Measurements from ENCODE around the gene GTF3C1.

The GTF3C1 gene

GRCh38 chr16:27498031-27498825 lies 51.5 kb downstream of the GTF3C1 start:
- no peak for DNase-seq (ENCODE audit: insufficient read length, low spot score)
- FAIRE-seq: no peak
- no peak for TF ChIP-seq POU2F2 (IDR thresholded peaks at IDR 0.05; ENCODE audit: low read depth, low read length)
- no peak for TF ChIP-seq TAF1 (IDR thresholded peaks at IDR 0.05; ENCODE audit: low read depth, low read length)

GRCh38 chr16:27495191-27495590 lies 54.5 kb downstream of the GTF3C1 start:
- DNase-seq (ENCODE audit: insufficient read length, low spot score) (no peak), FAIRE-seq (no peak)
- TF ChIP-seq TAF1 (IDR thresholded peaks at IDR 0.05; ENCODE audit: low read depth, low read length): no peak
- TF ChIP-seq POLR2AphosphoS5 (IDR thresholded peaks at IDR 0.05; ENCODE audit: low read depth, low read length): no peak
- no peak for TF ChIP-seq POLR2A (IDR thresholded peaks at IDR 0.05; ENCODE audit: low read depth, low read length)
- no peak for TF ChIP-seq SPI1 (IDR thresholded peaks at IDR 0.05; ENCODE audit: low read depth, low read length)
- no peak for TF ChIP-seq PAX5 (IDR thresholded peaks at IDR 0.05; ENCODE audit: insufficient read depth, low read length, severe bottlenecking)
- no peak for TF ChIP-seq POU2F2 (IDR thresholded peaks at IDR 0.05; ENCODE audit: low read depth, low read length)

- FAIRE-seq (no peak), DNase-seq (ENCODE audit: insufficient read length, low spot score) (no peak)
- TF ChIP-seq TAF1 (IDR thresholded peaks at IDR 0.05; ENCODE audit: low read depth, low read length) (no peak), PAX5 (IDR thresholded peaks at IDR 0.05; ENCODE audit: insufficient read depth, low read length, severe bottlenecking) (no peak), POU2F2 (IDR thresholded peaks at IDR 0.05; ENCODE audit: low read depth, low read length) (no peak), SPI1 (IDR thresholded peaks at IDR 0.05; ENCODE audit: low read depth, low read length) (no peak), POLR2AphosphoS5 (IDR thresholded peaks at IDR 0.05; ENCODE audit: low read depth, low read length) (no peak), POLR2A (IDR thresholded peaks at IDR 0.05; ENCODE audit: low read depth, low read length) (no peak)
Observed at GRCh38 chr16:27492588-27492979, 57.1 kb downstream of the GTF3C1 start.

GRCh38 chr16:27491894-27492587 lies 57.7 kb downstream of the GTF3C1 start:
- FAIRE-seq: no peak
- TF ChIP-seq POLR2AphosphoS5 (IDR thresholded peaks at IDR 0.05; ENCODE audit: low read depth, low read length): no peak
- no peak for TF ChIP-seq SPI1 (IDR thresholded peaks at IDR 0.05; ENCODE audit: low read depth, low read length)
- DNase-seq (ENCODE audit: insufficient read length, low spot score): no peak

GRCh38 chr16:27489906-27490305 lies 59.8 kb downstream of the GTF3C1 start:
- DNase-seq (ENCODE audit: insufficient read length, low spot score) (no peak), FAIRE-seq (no peak)
- TF ChIP-seq SPI1 (IDR thresholded peaks at IDR 0.05; ENCODE audit: low read depth, low read length) (no peak), POLR2AphosphoS5 (IDR thresholded peaks at IDR 0.05; ENCODE audit: low read depth, low read length) (no peak), PAX5 (IDR thresholded peaks at IDR 0.05; ENCODE audit: insufficient read depth, low read length, severe bottlenecking) (no peak), TAF1 (IDR thresholded peaks at IDR 0.05; ENCODE audit: low read depth, low read length) (no peak), POU2F2 (IDR thresholded peaks at IDR 0.05; ENCODE audit: low read depth, low read length) (no peak), POLR2A (IDR thresholded peaks at IDR 0.05; ENCODE audit: low read depth, low read length) (no peak)

GRCh38 chr16:27489421-27489820 lies 60.3 kb downstream of the GTF3C1 start:
- FAIRE-seq (no peak), DNase-seq (ENCODE audit: insufficient read length, low spot score) (no peak)
- TF ChIP-seq TAF1 (IDR thresholded peaks at IDR 0.05; ENCODE audit: low read depth, low read length) (no peak), POLR2A (IDR thresholded peaks at IDR 0.05; ENCODE audit: low read depth, low read length) (no peak), POLR2AphosphoS5 (IDR thresholded peaks at IDR 0.05; ENCODE audit: low read depth, low read length) (no peak), SPI1 (IDR thresholded peaks at IDR 0.05; ENCODE audit: low read depth, low read length) (no peak), POU2F2 (IDR thresholded peaks at IDR 0.05; ENCODE audit: low read depth, low read length) (no peak), PAX5 (IDR thresholded peaks at IDR 0.05; ENCODE audit: insufficient read depth, low read length, severe bottlenecking) (no peak)

GRCh38 chr16:27486760-27487159 lies 63.0 kb downstream of the GTF3C1 start:
- FAIRE-seq: no peak
- DNase-seq (ENCODE audit: insufficient read length, low spot score): no peak
- TF ChIP-seq POLR2A (IDR thresholded peaks at IDR 0.05; ENCODE audit: low read depth, low read length) (no peak), POLR2AphosphoS5 (IDR thresholded peaks at IDR 0.05; ENCODE audit: low read depth, low read length) (no peak), SPI1 (IDR thresholded peaks at IDR 0.05; ENCODE audit: low read depth, low read length) (no peak), TAF1 (IDR thresholded peaks at IDR 0.05; ENCODE audit: low read depth, low read length) (no peak), POU2F2 (IDR thresholded peaks at IDR 0.05; ENCODE audit: low read depth, low read length) (no peak), PAX5 (IDR thresholded peaks at IDR 0.05; ENCODE audit: insufficient read depth, low read length, severe bottlenecking) (no peak)

- FAIRE-seq (no peak), DNase-seq (ENCODE audit: insufficient read length, low spot score) (no peak)
- TF ChIP-seq POLR2A (IDR thresholded peaks at IDR 0.05; ENCODE audit: low read depth, low read length) (no peak), TAF1 (IDR thresholded peaks at IDR 0.05; ENCODE audit: low read depth, low read length) (no peak), PAX5 (IDR thresholded peaks at IDR 0.05; ENCODE audit: insufficient read depth, low read length, severe bottlenecking) (no peak), SPI1 (IDR thresholded peaks at IDR 0.05; ENCODE audit: low read depth, low read length) (no peak), POU2F2 (IDR thresholded peaks at IDR 0.05; ENCODE audit: low read depth, low read length) (no peak)
Observed at GRCh38 chr16:27486344-27486743, 63.4 kb downstream of the GTF3C1 start.

GRCh38 chr16:27485811-27486210 lies 63.9 kb downstream of the GTF3C1 start:
- FAIRE-seq: no peak
- TF ChIP-seq SPI1 (IDR thresholded peaks at IDR 0.05; ENCODE audit: low read depth, low read length) (no peak), POU2F2 (IDR thresholded peaks at IDR 0.05; ENCODE audit: low read depth, low read length) (no peak), POLR2AphosphoS5 (IDR thresholded peaks at IDR 0.05; ENCODE audit: low read depth, low read length) (no peak), POLR2A (IDR thresholded peaks at IDR 0.05; ENCODE audit: low read depth, low read length) (no peak), PAX5 (IDR thresholded peaks at IDR 0.05; ENCODE audit: insufficient read depth, low read length, severe bottlenecking) (no peak), TAF1 (IDR thresholded peaks at IDR 0.05; ENCODE audit: low read depth, low read length) (no peak)

GRCh38 chr16:27485126-27485525 lies 64.6 kb downstream of the GTF3C1 start:
- TF ChIP-seq POLR2A (IDR thresholded peaks at IDR 0.05; ENCODE audit: low read depth, low read length): no peak
- TF ChIP-seq POLR2AphosphoS5 (IDR thresholded peaks at IDR 0.05; ENCODE audit: low read depth, low read length): no peak
- no peak for TF ChIP-seq PAX5 (IDR thresholded peaks at IDR 0.05; ENCODE audit: insufficient read depth, low read length, severe bottlenecking)
- no peak for TF ChIP-seq SPI1 (IDR thresholded peaks at IDR 0.05; ENCODE audit: low read depth, low read length)
- TF ChIP-seq TAF1 (IDR thresholded peaks at IDR 0.05; ENCODE audit: low read depth, low read length): no peak
- no peak for TF ChIP-seq POU2F2 (IDR thresholded peaks at IDR 0.05; ENCODE audit: low read depth, low read length)
- no peak for FAIRE-seq
- DNase-seq (ENCODE audit: insufficient read length, low spot score): no peak

More at GRCh38 chr16:27485811-27486210, 63.9 kb downstream of the GTF3C1 start:
- DNase-seq (ENCODE audit: insufficient read length, low spot score): no peak
